NCI-H2171 treated with DMSO at 0.1 percent for 48 hours (cell line): ENCODE measurements around the gene EZH1.
"Not testable (repeated sequence)": the region's sequence is repeated elsewhere in the genome, so short reads cannot be mapped to it uniquely, and the experiment has no call there.

Experiments used
- DNase-seq: peaks from one replicate; lab custom pipeline; 2025; lab: John Stamatoyannopoulos, UW

EZH1 gene

GRCh38 chr17:42669977-42670788 is 74.7 kb downstream of the EZH1 start:
- no peak for DNase-seq

- DNase-seq = no peak
These were observed 75.2 kb downstream of the EZH1 start for GRCh38 chr17:42669705-42669976.

- DNase-seq = no peak
These were observed 77.5 kb downstream of the EZH1 start for GRCh38 chr17:42667088-42667951.

GRCh38 chr17:42666126-42666525 is 78.7 kb downstream of the EZH1 start:
- not testable (repeated sequence) for DNase-seq

GRCh38 chr17:42665581-42666001 is 79.2 kb downstream of the EZH1 start:
- no peak for DNase-seq

GRCh38 chr17:42660692-42661345 is 84.0 kb downstream of the EZH1 start:
- no peak for DNase-seq

- DNase-seq = not testable (repeated sequence)
These were observed 84.9 kb downstream of the EZH1 start for GRCh38 chr17:42659932-42660274.

- peak; percentile 94 for DNase-seq
These were observed 85.5 kb downstream of the EZH1 start, which contains the start of gene TUBG2 for GRCh38 chr17:42659079-42659931. Gene TUBG2 (plus strand): TSS chr17:42659284. CDS start chr17:42659504, 220 bp downstream.

- DNase-seq = no peak
These were observed 86.8 kb downstream of the EZH1 start for GRCh38 chr17:42657824-42658588.

- no peak for DNase-seq
These were observed 89.3 kb downstream of the EZH1 start for GRCh38 chr17:42655528-42655927.

GRCh38 chr17:42653179-42654124 is 91.4 kb downstream of the EZH1 start:
- DNase-seq = no peak

GRCh38 chr17:42651392-42651791 is 93.4 kb downstream of the EZH1 start:
- no peak for DNase-seq
